ENCODE data around the gene TUFT1. TPM values are rescaled to one million over a fixed set of nuclear protein-coding genes. Genes with fewer than 3 reads are reported as not detected.

TUFT1 gene
- total and polyA plus RNA-seq, 2 of the 8 experiments (the other 6 are each of a cell fraction or from before 2014, with no cell fraction given): 7.3 to 10.4 TPM

DNA sequence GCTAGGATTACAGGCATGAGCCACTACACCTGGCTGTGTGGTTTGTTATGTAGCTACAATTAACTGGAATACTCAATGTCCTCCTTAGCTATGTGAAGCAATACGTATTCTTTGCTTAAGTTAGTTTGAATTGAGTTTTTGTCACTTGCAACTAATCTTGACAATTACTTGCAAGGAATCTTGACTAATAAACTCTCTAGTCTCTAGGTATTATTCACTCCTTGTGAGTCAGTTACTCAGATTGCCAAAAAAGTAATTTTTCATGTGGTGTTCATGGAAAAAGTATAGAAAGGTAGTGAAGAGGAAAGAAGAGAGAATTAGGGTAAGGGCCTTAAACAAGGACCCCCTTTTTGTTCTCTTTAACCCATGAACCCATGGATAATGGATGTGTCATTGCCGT is 64.2 kb downstream of the TUFT1 start (continued):
- TF ChIP-seq, protein P1, sequence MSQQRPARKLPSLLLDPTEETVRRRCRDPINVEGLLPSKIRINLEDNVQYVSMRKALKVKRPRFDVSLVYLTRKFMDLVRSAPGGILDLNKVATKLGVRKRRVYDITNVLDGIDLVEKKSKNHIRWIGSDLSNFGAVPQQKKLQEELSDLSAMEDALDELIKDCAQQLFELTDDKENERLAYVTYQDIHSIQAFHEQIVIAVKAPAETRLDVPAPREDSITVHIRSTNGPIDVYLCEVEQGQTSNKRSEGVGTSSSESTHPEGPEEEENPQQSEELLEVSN (IDR thresholded peaks at IDR 0.05): no peak
- TF ChIP-seq, protein P2, sequence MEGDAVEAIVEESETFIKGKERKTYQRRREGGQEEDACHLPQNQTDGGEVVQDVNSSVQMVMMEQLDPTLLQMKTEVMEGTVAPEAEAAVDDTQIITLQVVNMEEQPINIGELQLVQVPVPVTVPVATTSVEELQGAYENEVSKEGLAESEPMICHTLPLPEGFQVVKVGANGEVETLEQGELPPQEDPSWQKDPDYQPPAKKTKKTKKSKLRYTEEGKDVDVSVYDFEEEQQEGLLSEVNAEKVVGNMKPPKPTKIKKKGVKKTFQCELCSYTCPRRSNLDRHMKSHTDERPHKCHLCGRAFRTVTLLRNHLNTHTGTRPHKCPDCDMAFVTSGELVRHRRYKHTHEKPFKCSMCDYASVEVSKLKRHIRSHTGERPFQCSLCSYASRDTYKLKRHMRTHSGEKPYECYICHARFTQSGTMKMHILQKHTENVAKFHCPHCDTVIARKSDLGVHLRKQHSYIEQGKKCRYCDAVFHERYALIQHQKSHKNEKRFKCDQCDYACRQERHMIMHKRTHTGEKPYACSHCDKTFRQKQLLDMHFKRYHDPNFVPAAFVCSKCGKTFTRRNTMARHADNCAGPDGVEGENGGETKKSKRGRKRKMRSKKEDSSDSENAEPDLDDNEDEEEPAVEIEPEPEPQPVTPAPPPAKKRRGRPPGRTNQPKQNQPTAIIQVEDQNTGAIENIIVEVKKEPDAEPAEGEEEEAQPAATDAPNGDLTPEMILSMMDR (IDR thresholded peaks at IDR 0.05; ENCODE audit: control extremely low read depth in 1 of 3, insufficient read depth in 1 of 3, low read depth in 1 of 3, low read length in 3 of 3): no peak
- TF ChIP-seq CHD1 (IDR thresholded peaks at IDR 0.05; ENCODE audit: low read depth, low read length) (no peak), GABPA (IDR thresholded peaks at IDR 0.05; ENCODE audit: borderline replicate concordance, insufficient read depth, low read length) (no peak), POU5F1 (IDR thresholded peaks at IDR 0.05; ENCODE audit: low read depth, low read length) (no peak)
